ENCODE data around the gene TRHDE.

DNA sequence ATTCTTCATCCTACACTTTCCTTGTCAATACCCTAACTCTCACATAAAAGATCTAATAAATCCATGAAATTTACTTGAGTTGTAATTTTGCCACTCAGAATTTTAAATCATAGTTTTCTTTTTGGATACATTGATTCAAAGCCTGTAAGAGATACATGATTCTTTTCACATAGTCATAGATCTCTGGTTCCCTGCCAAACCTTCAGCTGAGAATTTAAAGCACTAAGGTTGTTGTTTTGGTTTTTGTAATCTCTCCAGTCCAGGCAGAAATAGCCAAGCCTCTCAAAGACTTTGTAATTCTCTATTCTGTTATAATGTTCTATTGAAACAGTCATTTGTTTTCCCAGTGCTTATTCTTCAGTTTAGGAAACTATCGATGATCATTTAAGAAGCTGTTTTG, 273.9 kb downstream of the TRHDE start:
- TF ChIP-seq, protein P1, sequence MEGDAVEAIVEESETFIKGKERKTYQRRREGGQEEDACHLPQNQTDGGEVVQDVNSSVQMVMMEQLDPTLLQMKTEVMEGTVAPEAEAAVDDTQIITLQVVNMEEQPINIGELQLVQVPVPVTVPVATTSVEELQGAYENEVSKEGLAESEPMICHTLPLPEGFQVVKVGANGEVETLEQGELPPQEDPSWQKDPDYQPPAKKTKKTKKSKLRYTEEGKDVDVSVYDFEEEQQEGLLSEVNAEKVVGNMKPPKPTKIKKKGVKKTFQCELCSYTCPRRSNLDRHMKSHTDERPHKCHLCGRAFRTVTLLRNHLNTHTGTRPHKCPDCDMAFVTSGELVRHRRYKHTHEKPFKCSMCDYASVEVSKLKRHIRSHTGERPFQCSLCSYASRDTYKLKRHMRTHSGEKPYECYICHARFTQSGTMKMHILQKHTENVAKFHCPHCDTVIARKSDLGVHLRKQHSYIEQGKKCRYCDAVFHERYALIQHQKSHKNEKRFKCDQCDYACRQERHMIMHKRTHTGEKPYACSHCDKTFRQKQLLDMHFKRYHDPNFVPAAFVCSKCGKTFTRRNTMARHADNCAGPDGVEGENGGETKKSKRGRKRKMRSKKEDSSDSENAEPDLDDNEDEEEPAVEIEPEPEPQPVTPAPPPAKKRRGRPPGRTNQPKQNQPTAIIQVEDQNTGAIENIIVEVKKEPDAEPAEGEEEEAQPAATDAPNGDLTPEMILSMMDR (IDR thresholded peaks at IDR 0.05), result no peak
- no peak for TF ChIP-seq POLR2A (IDR thresholded peaks at IDR 0.05)

Data from testis (tissue), 2 donors.